ENCODE measurements around the gene MAGI3. TPM values are rescaled to one million over a fixed set of nuclear protein-coding genes. Genes with fewer than 3 reads are reported as not detected.

MAGI3 gene
- 10 to 100 TPM; 18.9 to 22.5 (median 21.8) TPM for total RNA-seq
- 10 to 100 TPM; 11.4 to 18.5 (median 13.3) TPM for polyA plus RNA-seq

GRCh38 chr1:113389953-113390834 is at the start of gene MAGI3:
Gene MAGI3, plus strand, starts transcription at chr1:113390515. Its CDS starts 519 bp downstream, at chr1:113391034.
- H3K4me1 ChIP-seq: peaks cover 0 to 42% (median 25%) of the 10 kb centered on the region in 4 donors
- WGBS, 2 donors: 1% methylated on average over 89 of the region's 89 CpGs

GRCh38 chr1:113353580-113353979 is 36.7 kb upstream of the MAGI3 start:
- H3K36me3 ChIP-seq: no peaks in the 10 kb centered on the region
- H3K4me1 ChIP-seq: no peaks in the 10 kb centered on the region
- no peaks in the 10 kb centered on the region for H3K9me3 ChIP-seq
- no peak overlapping the region for H3K27ac ChIP-seq
- no peak for TF ChIP-seq EP300 (IDR thresholded peaks at IDR 0.05)
- no peak for TF ChIP-seq POLR2AphosphoS5 (IDR thresholded peaks at IDR 0.05)
- no peak for TF ChIP-seq POLR2A (IDR thresholded peaks at IDR 0.05)
- no peak for TF ChIP-seq CTCF (IDR thresholded peaks at IDR 0.05)
- no peak overlapping the region for H3K4me3 ChIP-seq
- no peak for DNase-seq
- intact Hi-C loops (cut with DNase I): no loop called here
- no peaks in the 10 kb centered on the region for H3K27me3 ChIP-seq
- WGBS, 2 donors: 65 to 85% methylated on average over 2 of the region's 2 CpGs

More at GRCh38 chr1:113389953-113390834, at the start of gene MAGI3:
- H3K36me3 ChIP-seq: no peaks in the 10 kb centered on the region
- peak; percentile 99 for DNase-seq
- intact Hi-C loops (cut with DNase I): loop anchor here (2.0 to 10.0 kb wide), 6 partner anchors 245 to 1195 kb away; partner anchors contain the start of genes AP4B1, BCAS2, DCLRE1B and HIPK1
- H3K4me3 ChIP-seq: peak within 1 kb of the TSS; percentile 87 to 98 (median 97)
- H3K27me3 ChIP-seq: no peaks in the 10 kb centered on the region
- peak within 1 kb of the TSS; percentile 87 to 94 (median 92) for H3K27ac ChIP-seq
- H3K9me3 ChIP-seq: no peaks in the 10 kb centered on the region
- TF ChIP-seq EP300 (IDR thresholded peaks at IDR 0.05) (no peak), POLR2AphosphoS5 (IDR thresholded peaks at IDR 0.05) (peak; percentile 64 to 90 (median 82)), CTCF (IDR thresholded peaks at IDR 0.05) (no peak), POLR2A (IDR thresholded peaks at IDR 0.05) (peak; percentile 60 to 77)

- no peak for DNase-seq
- WGBS, 2 donors: 72 to 82% methylated on average over 3 of the region's 3 CpGs
- no peak for TF ChIP-seq POLR2AphosphoS5 (IDR thresholded peaks at IDR 0.05)
- no peak for TF ChIP-seq POLR2A (IDR thresholded peaks at IDR 0.05)
- no peak for TF ChIP-seq CTCF (IDR thresholded peaks at IDR 0.05)
- TF ChIP-seq EP300 (IDR thresholded peaks at IDR 0.05): no peak
- Histone ChIP-seq H3K9me3 (no peaks in the 10 kb centered on the region), H3K27ac (no peak overlapping the region), H3K4me3 (no peak overlapping the region), H3K4me1 (no peaks in the 10 kb centered on the region), H3K27me3 (no peaks in the 10 kb centered on the region), H3K36me3 (no peaks in the 10 kb centered on the region)
- intact Hi-C loops (cut with DNase I): no loop called here
Observed at GRCh38 chr1:113363935-113364334, 26.4 kb upstream of the MAGI3 start.

DNA sequence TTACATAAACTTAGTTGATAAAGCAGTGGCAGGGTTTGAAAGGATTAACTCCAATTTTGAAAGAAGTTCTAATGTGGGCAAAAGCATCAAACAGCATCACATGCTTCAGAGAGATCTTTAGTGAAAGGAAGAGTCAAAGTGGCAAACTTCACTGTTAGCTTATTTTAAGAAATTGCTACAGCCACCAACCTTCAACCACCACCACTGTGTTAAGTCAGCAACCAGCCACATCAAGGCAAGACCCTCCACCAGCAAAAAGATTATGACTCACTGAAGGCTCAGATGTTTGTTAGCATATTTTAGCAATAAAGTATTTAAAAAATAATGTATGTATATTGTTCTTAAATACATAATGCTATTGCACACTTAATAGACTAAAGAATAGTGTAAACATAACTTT is 21.3 kb upstream of the MAGI3 start:
- intact Hi-C loops (cut with DNase I): no loop called here
- Histone ChIP-seq H3K36me3 (no peaks in the 10 kb centered on the region), H3K4me3 (no peak overlapping the region), H3K4me1 (no peaks in the 10 kb centered on the region), H3K9me3 (no peaks in the 10 kb centered on the region), H3K27me3 (no peaks in the 10 kb centered on the region), H3K27ac (no peak overlapping the region)
- no peak for TF ChIP-seq EP300 (IDR thresholded peaks at IDR 0.05)
- no peak for TF ChIP-seq CTCF (IDR thresholded peaks at IDR 0.05)
- DNase-seq: no peak
